Prostate gland (tissue), 2 donors: ENCODE measurements around the gene KIAA1614. TPM values are rescaled to one million over a fixed set of nuclear protein-coding genes. Genes with fewer than 3 reads are reported as not detected.

Experiments used
- DNase-seq: peaks from one replicate; pipeline ENCODE4 v3.0.0-alpha.2; 2019; ENCODE audit warnings: low spot score
- H3K27ac ChIP-seq, 2 donors: fragments of 200-600 bp; sonication (generic); 2 replicates each; pipeline ENCODE4 v1.5.1; 2017 to 2019
- H3K27me3 ChIP-seq: fragments of 200-600 bp; sonication (generic); replicated peaks from 2 replicates; pipeline ENCODE4 v1.5.1; 2019; ENCODE audit not compliant: insufficient read depth
- H3K36me3 ChIP-seq, 2 donors: fragments of 200-600 bp; sonication (generic); 1 replicate in 1 of 2; 2 replicates in 1 of 2; pipeline versions ENCODE4 v1.5.1 to v1.8.1; 2017 to 2019
- H3K4me1 ChIP-seq: fragments of 200-600 bp; sonication (generic); replicated peaks from 2 replicates; pipeline ENCODE4 v1.5.1; 2019
- H3K4me3 ChIP-seq, 2 donors: fragments of 200-600 bp; sonication (generic); 2 replicates each; pipeline ENCODE4 v1.5.1; 2017 to 2019
- H3K9me3 ChIP-seq: fragments of 200-600 bp; sonication (generic); 2 replicates; pipeline ENCODE4 v1.5.1; 2017
- CTCF ChIP-seq, 4 experiments: fragments of 200-600 bp in 2 of 4; fragments of 450-650 bp in 2 of 4; sonication (generic) in 2 of 4; IDR thresholded peaks; 1 replicate in 3 of 4; 2 replicates in 1 of 4; pipeline ENCODE4 v1.5.1; 2016 to 2019; ENCODE audit warnings: antibody characterized with exemption in 4 of 4, mild to moderate bottlenecking in 2 of 4, moderate library complexity in 2 of 4
- POLR2A ChIP-seq: fragments of 450-650 bp; IDR thresholded peaks from one replicate; pipeline ENCODE4 v1.6.1; 2016; ENCODE audit warnings: antibody characterized with exemption, mild to moderate bottlenecking
- POLR2AphosphoS5 ChIP-seq: sonication (generic); formaldehyde crosslinking; IDR thresholded peaks from one replicate; pipeline ENCODE4 v1.6.1; 2017; ENCODE audit warnings: antibody characterized with exemption
- WGBS: methylation state at CpG from one replicate; pipeline ENCODE4 v1.1.5; 2018; 5-methylcytosine and 5-hydroxymethylcytosine counted together
- intact Hi-C: fragments of 100-400 bp; cut with DNase I; formaldehyde crosslinking; loops from one replicate; pipeline ENCODE4 v1.14.2; 2022
- total RNA-seq, 2 donors: library from RNA; depleted of rRNA; stranded (reverse); fragments of >200 nt; gene quantifications; one replicate each; pipeline ENCODE4 v1.1.0, GENCODE V29; 2016

KIAA1614 gene
- total RNA-seq, 2 donors from 2014 or later = 3.7 to 6.4 TPM

- H3K4me3 ChIP-seq = no peak overlapping the region
- no peak for DNase-seq
- WGBS = 85% methylated on average over 3 of the region's 3 CpGs
- intact Hi-C loops = no loop called here
- no peaks in the 10 kb centered on the region for H3K36me3 ChIP-seq
- H3K27me3 ChIP-seq = no peaks in the 10 kb centered on the region
- no peak overlapping the region for H3K27ac ChIP-seq
- H3K9me3 ChIP-seq = no peaks in the 10 kb centered on the region
- no peaks in the 10 kb centered on the region for H3K4me1 ChIP-seq
- no peak for TF ChIP-seq POLR2AphosphoS5
- TF ChIP-seq CTCF (IDR thresholded peaks at IDR 0.05) = no peak
- TF ChIP-seq POLR2A = no peak
Observed at GRCh38 chr1:180929389-180929788, 16.7 kb downstream of the KIAA1614 start.

- H3K36me3 ChIP-seq = no peaks in the 10 kb centered on the region
- H3K27me3 ChIP-seq = no peaks in the 10 kb centered on the region
- no peaks in the 10 kb centered on the region for H3K4me1 ChIP-seq
- H3K9me3 ChIP-seq = no peaks in the 10 kb centered on the region
- H3K4me3 ChIP-seq = no peak overlapping the region
- intact Hi-C loops = no loop called here
- no peak overlapping the region for H3K27ac ChIP-seq
- 88% methylated on average over 5 of the region's 5 CpGs for WGBS
- no peak for TF ChIP-seq POLR2A
- no peak for TF ChIP-seq POLR2AphosphoS5
- TF ChIP-seq CTCF (IDR thresholded peaks at IDR 0.05) = no peak
- no peak for DNase-seq
Observed at GRCh38 chr1:180930687-180931086, 18.0 kb downstream of the KIAA1614 start.

DNA sequence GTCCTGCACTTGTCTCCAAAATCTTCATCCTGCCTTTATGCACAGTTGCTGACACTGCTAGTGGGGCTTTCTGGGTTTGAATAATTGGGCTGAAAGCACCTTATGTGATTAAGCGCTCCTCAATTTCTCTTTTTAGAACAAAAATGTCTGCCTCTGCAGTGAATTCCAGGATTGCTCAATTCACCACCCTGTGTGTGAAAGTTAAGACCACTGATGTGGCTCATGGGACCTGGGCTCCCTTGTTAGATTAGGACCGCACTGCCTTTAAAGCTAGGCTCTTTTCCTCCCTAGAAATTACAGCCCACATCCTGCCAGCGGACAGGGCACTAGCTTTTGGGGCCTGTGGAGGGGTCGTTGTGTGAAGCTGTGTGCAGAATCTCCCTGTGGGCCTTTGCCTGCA, 18.8 kb downstream of the KIAA1614 start:
- intact Hi-C loops = no loop called here
- Histone ChIP-seq H3K27me3 (no peaks in the 10 kb centered on the region), H3K9me3 (no peaks in the 10 kb centered on the region), H3K4me1 (no peaks in the 10 kb centered on the region), H3K36me3 (no peaks in the 10 kb centered on the region), H3K4me3 (no peak overlapping the region), H3K27ac (no peak overlapping the region)
- 88% methylated on average over 4 of the region's 4 CpGs for WGBS
- DNase-seq = no peak
- TF ChIP-seq POLR2AphosphoS5 = no peak
- TF ChIP-seq CTCF (IDR thresholded peaks at IDR 0.05) = no peak
- no peak for TF ChIP-seq POLR2A

- Histone ChIP-seq H3K27ac (no peak overlapping the region), H3K36me3 (no peaks in the 10 kb centered on the region), H3K27me3 (no peaks in the 10 kb centered on the region), H3K4me3 (no peak overlapping the region), H3K9me3 (no peaks in the 10 kb centered on the region), H3K4me1 (no peaks in the 10 kb centered on the region)
- intact Hi-C loops = no loop called here
- 94% methylated on average over 4 of the region's 4 CpGs for WGBS
- TF ChIP-seq POLR2A (no peak), POLR2AphosphoS5 (no peak), CTCF (IDR thresholded peaks at IDR 0.05) (no peak)
- DNase-seq = no peak
Observed at GRCh38 chr1:180932378-180932777, 19.7 kb downstream of the KIAA1614 start.

DNA sequence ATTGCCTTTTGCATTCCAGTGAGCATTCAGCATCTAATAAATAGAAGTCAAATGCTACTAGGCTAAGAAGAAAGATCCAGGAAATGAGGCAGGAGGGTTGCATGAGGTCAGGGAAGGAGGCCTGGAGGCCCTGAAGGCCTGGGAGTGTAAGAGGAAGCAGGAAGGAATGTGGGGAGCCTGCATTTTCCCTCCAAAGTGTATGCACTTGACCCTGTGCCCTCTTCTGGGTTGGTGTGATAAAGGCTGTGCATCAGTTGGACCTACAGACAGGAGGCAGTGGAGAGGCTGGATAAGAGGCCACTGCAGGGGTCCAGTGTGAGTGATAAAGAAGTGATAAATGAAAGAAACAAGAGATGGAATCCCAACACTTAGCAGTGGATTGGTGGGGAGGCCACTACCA, 20.4 kb downstream of the KIAA1614 start:
- H3K4me1 ChIP-seq = no peaks in the 10 kb centered on the region
- intact Hi-C loops = no loop called here

More for the DNA sequence above, 20.4 kb downstream of the KIAA1614 start:
- H3K4me3 ChIP-seq = no peak overlapping the region
- no peaks in the 10 kb centered on the region for H3K36me3 ChIP-seq
- no peak for DNase-seq
- no peak overlapping the region for H3K27ac ChIP-seq
- H3K27me3 ChIP-seq = no peaks in the 10 kb centered on the region
- H3K9me3 ChIP-seq = no peaks in the 10 kb centered on the region
- TF ChIP-seq POLR2A (no peak), CTCF (IDR thresholded peaks at IDR 0.05) (no peak), POLR2AphosphoS5 (no peak)
